SU-DHL-6 (cell line): Measurements from ENCODE around the gene FRMPD1.

Source experiments
- H2AFZ ChIP-seq: fragments of 200-600 bp; sonication (generic); 2 replicates; pipeline ENCODE4 v1.6.1; 2014; ENCODE audit warnings: low read depth, mild to moderate bottlenecking, moderate library complexity, mixed read lengths, antibody characterized with exemption, low read length; ENCODE audit not compliant: severe bottlenecking
- H3F3A ChIP-seq: fragments of 200-600 bp; shearing (Covaris generic); 2 replicates; pipeline ENCODE4 v1.6.0; 2016; ENCODE audit warnings: antibody characterized with exemption, mild to moderate bottlenecking; ENCODE audit not compliant: insufficient read depth
- H3K27ac ChIP-seq: fragments of 200-600 bp; sonication (generic); 2 replicates; pipeline ENCODE4 v1.5.1; 2016; ENCODE audit warnings: low read depth, mild to moderate bottlenecking, low read length, moderate library complexity, mixed read lengths
- H3K27me3 ChIP-seq: fragments of 200-600 bp; sonication (generic), shearing (Covaris generic); 2 replicates; pipeline ENCODE4 v1.6.0; 2014; ENCODE audit warnings: mild to moderate bottlenecking, low read length
- H3K36me3 ChIP-seq: fragments of 200-600 bp; sonication (generic); 2 replicates; pipeline ENCODE4 v1.6.1; 2014; ENCODE audit warnings: mild to moderate bottlenecking, low read length, mixed read lengths
- H3K4me2 ChIP-seq: fragments of 300-600, 200-600 bp; shearing (Covaris generic), sonication (generic); 2 replicates; pipeline ENCODE4 v1.6.0; 2014; ENCODE audit warnings: low read length, low read depth, mild to moderate bottlenecking; ENCODE audit not compliant: poor library complexity, severe bottlenecking
- H3K4me3 ChIP-seq: fragments of 200-600 bp; sonication (generic); 2 replicates; pipeline ENCODE4 v1.5.1; 2014; ENCODE audit warnings: antibody characterized with exemption, low read length, mild to moderate bottlenecking, mixed read lengths; ENCODE audit not compliant: insufficient read depth, poor library complexity, severe bottlenecking
- H3K79me2 ChIP-seq: fragments of 200-600 bp; sonication (generic); 2 replicates; pipeline ENCODE4 v1.6.1; 2014; ENCODE audit warnings: mild to moderate bottlenecking, low read length, moderate library complexity; ENCODE audit not compliant: insufficient read depth
- H3K9ac ChIP-seq: fragments of 200-600 bp; sonication (generic); 2 replicates; pipeline ENCODE4 v1.7.0; 2014; ENCODE audit warnings: mild to moderate bottlenecking, low read length
- H3K9me2 ChIP-seq: fragments of 200-600 bp; sonication (generic); replicated peaks from 2 replicates; pipeline ENCODE4 v1.6.1; 2014; ENCODE audit warnings: low read length; ENCODE audit not compliant: insufficient read depth
- H3K9me3 ChIP-seq: fragments of 200-600 bp; sonication (generic); 2 replicates; pipeline ENCODE4 v1.6.1; 2014; ENCODE audit warnings: low read length, mixed read lengths; ENCODE audit not compliant: insufficient read depth
- H4K20me1 ChIP-seq: fragments of 200-600 bp; sonication (generic); 2 replicates; pipeline ENCODE4 v1.6.1; 2014; ENCODE audit warnings: low read depth, mild to moderate bottlenecking, antibody characterized with exemption, low read length, moderate library complexity, mixed read lengths
- EZH2phosphoT487 ChIP-seq: fragments of 200-600 bp; sonication (generic), shearing (Covaris generic); conservative IDR thresholded peaks from 2 replicates; pipeline ENCODE4 v1.6.1; 2018; ENCODE audit warnings: mild to moderate bottlenecking, antibody characterized with exemption, low read length, moderate library complexity, mixed read lengths
- TF ChIP-seq, protein P1 (sequence below): fragments of 200-600 bp; sonication (generic); IDR thresholded peaks from one replicate; pipeline ENCODE4 v1.5.1; 2017; ENCODE audit warnings: antibody characterized with exemption, mild to moderate bottlenecking, low read length, moderate library complexity; ENCODE audit not compliant: insufficient read depth, poor library complexity, severe bottlenecking

FRMPD1 gene

DNA sequence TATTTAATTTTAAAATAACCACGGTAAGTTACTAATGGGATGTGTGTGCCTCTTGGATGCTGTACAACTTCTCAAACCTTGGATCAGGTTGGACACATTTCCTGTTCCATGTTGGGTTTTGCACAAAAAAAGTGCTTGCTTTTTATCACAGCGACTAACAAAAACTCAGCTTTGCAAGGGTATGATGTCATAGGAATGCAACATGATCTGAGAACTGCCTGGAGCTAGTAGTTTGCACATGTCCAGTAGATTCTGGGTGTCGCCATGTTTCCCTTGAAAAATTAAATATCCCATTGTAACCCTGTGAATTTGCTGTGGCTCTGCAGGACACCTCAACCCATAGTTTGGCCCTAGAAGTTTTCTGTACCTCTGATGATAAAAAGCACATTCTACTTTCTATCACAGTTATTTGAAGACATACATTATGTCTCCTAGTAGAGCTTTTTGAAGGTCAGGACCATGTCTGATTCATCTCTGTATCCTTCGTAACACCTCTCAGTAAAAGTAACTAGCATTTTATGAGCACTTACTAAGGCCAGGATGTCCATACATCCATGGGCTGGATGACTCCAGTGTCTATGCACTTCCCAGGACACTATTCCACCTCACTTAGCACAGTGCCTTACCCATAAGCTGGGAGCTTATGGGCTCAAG is 11.5 kb upstream of the FRMPD1 start:
- H3K27ac ChIP-seq, result no peak overlapping the region
- H3K4me3 ChIP-seq, result no peak overlapping the region
- TF ChIP-seq, protein P1, sequence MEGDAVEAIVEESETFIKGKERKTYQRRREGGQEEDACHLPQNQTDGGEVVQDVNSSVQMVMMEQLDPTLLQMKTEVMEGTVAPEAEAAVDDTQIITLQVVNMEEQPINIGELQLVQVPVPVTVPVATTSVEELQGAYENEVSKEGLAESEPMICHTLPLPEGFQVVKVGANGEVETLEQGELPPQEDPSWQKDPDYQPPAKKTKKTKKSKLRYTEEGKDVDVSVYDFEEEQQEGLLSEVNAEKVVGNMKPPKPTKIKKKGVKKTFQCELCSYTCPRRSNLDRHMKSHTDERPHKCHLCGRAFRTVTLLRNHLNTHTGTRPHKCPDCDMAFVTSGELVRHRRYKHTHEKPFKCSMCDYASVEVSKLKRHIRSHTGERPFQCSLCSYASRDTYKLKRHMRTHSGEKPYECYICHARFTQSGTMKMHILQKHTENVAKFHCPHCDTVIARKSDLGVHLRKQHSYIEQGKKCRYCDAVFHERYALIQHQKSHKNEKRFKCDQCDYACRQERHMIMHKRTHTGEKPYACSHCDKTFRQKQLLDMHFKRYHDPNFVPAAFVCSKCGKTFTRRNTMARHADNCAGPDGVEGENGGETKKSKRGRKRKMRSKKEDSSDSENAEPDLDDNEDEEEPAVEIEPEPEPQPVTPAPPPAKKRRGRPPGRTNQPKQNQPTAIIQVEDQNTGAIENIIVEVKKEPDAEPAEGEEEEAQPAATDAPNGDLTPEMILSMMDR, result no peak
- TF ChIP-seq EZH2phosphoT487, result no peak
- H3K9me3 ChIP-seq, result no peaks in the 10 kb centered on the region
- H3K4me2 ChIP-seq, result no peak overlapping the region
- no peak overlapping the region for H3K9ac ChIP-seq
- H3K79me2 ChIP-seq, result no peaks in the 10 kb centered on the region
- no peaks in the 10 kb centered on the region for H4K20me1 ChIP-seq
- H3K36me3 ChIP-seq, result no peaks in the 10 kb centered on the region
- H2AFZ ChIP-seq, result no peak overlapping the region
- H3F3A ChIP-seq, result no peaks in the 10 kb centered on the region
- no peaks in the 10 kb centered on the region for H3K27me3 ChIP-seq
- no peaks in the 10 kb centered on the region for H3K9me2 ChIP-seq

DNA sequence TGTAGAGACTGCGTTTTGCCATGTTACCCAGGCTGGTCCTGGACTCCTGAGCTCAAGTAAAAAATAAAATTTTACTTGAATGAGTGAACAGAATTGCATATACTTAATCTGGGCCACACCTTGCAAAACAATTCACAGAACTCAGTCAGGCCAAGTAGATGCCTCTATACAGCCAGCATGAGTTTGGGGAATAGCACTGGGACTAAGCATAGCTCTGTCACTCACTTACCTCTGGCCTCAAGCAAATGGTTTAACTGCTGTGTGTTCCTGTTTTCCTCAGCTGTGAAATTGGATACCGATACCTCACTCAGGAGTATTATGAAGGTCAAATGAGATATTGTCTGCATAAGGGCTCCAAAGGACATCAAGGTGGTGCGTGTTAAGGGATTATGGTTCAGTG is 10.9 kb upstream of the FRMPD1 start:
- TF ChIP-seq EZH2phosphoT487, result no peak
- TF ChIP-seq, protein P1, result no peak
- H3K27ac ChIP-seq, result no peak overlapping the region
- H3K4me2 ChIP-seq, result no peak overlapping the region
- no peaks in the 10 kb centered on the region for H4K20me1 ChIP-seq
- H3F3A ChIP-seq, result no peaks in the 10 kb centered on the region
- no peaks in the 10 kb centered on the region for H3K9me2 ChIP-seq
- no peak overlapping the region for H3K9ac ChIP-seq
- H3K9me3 ChIP-seq, result no peaks in the 10 kb centered on the region
- H3K27me3 ChIP-seq, result no peaks in the 10 kb centered on the region
- H3K79me2 ChIP-seq, result no peaks in the 10 kb centered on the region
- H3K36me3 ChIP-seq, result no peaks in the 10 kb centered on the region
- no peak overlapping the region for H2AFZ ChIP-seq
- H3K4me3 ChIP-seq, result no peak overlapping the region

DNA sequence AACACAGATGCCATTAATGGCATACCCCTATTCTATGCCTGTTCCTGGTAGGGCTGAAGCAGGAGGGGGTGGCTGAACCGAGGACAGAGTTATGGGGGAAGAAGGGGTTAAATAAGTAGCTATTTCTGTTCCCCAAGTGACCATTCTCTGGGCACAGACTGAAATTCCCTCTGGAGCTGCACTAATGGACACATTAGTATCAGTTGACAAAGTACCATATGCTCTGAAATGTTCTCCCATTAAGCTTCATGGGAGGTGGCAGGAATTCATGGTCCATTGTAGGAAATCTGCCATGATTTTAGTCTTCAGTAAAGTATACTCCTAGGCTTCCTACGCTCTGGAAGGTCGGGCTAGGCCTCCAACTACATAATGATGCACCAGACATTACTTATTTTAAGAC is 10.5 kb upstream of the FRMPD1 start:
- H2AFZ ChIP-seq, result no peak overlapping the region
- no peaks in the 10 kb centered on the region for H3K36me3 ChIP-seq
- no peak overlapping the region for H3K4me2 ChIP-seq
- H3K27me3 ChIP-seq, result no peaks in the 10 kb centered on the region
- no peaks in the 10 kb centered on the region for H3K9me3 ChIP-seq
- no peaks in the 10 kb centered on the region for H3F3A ChIP-seq
- H3K4me3 ChIP-seq, result no peak overlapping the region
- H4K20me1 ChIP-seq, result no peaks in the 10 kb centered on the region
- no peak for TF ChIP-seq EZH2phosphoT487
- TF ChIP-seq, protein P1, result no peak
- H3K9ac ChIP-seq, result no peak overlapping the region
- no peaks in the 10 kb centered on the region for H3K79me2 ChIP-seq
- no peak overlapping the region for H3K27ac ChIP-seq
- H3K9me2 ChIP-seq, result no peaks in the 10 kb centered on the region
